Choroid plexus epithelial cell (primary cell): ENCODE results near the gene GPR75.

ENCODE experiments used
- DNase-seq: peaks from one replicate; pipeline ENCODE4 v3.0.0-alpha.2; 2010; ENCODE audit warnings: low read depth
- H3K4me3 ChIP-seq: 2 replicates; pipeline ENCODE4 v1.5.1; 2011; ENCODE audit warnings: low read depth, mild to moderate bottlenecking, control low read depth, low read length, moderate library complexity
- TF ChIP-seq, protein P1 (sequence below): conservative IDR thresholded peaks from 2 replicates; pipeline ENCODE4 v1.5.1; 2011; ENCODE audit warnings: low read depth, mild to moderate bottlenecking, control low read depth, inconsistent platforms, low read length, moderate library complexity

The GPR75 gene

DNA sequence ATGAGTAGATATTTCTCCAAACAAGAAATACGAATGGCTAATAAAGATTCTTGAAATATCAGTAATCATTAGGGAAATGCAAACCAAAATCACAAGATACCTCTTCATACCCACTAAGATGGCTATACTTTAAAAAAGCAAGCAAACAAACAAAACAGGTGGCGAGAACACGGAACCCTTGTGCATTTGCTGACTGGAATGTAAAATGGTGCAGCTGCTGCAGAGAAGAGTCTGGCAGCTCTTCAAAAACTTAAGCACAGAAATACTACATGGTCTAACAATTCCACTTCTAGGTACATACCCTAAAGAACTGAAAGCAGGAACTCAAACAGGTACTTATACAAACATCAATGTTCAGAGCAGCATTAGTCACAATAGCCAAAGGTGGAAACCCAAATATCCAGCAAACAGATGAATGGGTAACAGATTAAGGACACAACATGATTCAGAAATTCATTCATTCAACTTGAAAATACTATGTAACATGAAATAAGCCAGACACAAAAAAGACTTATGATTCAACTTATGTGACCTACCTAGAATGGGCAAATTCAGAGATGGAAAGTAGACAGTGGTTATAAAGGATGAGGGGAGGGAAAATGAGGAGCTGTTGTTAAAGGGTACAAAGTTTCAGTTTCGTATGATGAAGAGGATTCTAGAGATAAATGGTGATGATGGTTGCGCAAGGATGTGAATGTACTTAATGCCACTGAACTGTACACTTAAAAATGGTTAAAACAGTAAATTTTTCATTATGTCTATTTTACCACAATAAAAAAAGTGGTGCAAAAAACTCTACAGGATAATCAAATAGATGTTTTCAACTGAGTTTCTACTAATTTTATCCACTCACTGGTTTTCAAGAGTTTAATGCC lies 26.9 kb upstream of the GPR75 start:
- no peak for DNase-seq
- no peak overlapping the region for H3K4me3 ChIP-seq
- TF ChIP-seq, protein P1, sequence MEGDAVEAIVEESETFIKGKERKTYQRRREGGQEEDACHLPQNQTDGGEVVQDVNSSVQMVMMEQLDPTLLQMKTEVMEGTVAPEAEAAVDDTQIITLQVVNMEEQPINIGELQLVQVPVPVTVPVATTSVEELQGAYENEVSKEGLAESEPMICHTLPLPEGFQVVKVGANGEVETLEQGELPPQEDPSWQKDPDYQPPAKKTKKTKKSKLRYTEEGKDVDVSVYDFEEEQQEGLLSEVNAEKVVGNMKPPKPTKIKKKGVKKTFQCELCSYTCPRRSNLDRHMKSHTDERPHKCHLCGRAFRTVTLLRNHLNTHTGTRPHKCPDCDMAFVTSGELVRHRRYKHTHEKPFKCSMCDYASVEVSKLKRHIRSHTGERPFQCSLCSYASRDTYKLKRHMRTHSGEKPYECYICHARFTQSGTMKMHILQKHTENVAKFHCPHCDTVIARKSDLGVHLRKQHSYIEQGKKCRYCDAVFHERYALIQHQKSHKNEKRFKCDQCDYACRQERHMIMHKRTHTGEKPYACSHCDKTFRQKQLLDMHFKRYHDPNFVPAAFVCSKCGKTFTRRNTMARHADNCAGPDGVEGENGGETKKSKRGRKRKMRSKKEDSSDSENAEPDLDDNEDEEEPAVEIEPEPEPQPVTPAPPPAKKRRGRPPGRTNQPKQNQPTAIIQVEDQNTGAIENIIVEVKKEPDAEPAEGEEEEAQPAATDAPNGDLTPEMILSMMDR: no peak

DNA sequence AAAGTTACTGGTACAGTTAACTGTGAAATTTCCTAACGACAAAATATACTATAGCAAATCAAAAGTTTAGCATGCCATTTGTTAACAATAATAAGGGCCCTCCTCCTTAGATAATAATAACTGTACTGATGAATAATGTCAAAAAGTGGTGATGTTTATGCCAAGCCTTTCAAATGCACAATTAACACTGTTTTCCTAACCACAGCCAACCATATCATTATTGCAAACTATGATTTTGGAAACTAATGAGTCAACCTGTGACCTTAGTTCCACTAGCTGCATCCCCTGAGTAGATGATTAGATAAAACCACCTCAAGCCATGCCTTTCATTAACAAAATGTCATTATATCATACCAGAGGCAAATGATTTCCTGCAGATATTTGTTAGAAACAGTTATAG lies 25.1 kb upstream of the GPR75 start:
- TF ChIP-seq, protein P1: no peak
- DNase-seq: no peak
- no peak overlapping the region for H3K4me3 ChIP-seq

DNA sequence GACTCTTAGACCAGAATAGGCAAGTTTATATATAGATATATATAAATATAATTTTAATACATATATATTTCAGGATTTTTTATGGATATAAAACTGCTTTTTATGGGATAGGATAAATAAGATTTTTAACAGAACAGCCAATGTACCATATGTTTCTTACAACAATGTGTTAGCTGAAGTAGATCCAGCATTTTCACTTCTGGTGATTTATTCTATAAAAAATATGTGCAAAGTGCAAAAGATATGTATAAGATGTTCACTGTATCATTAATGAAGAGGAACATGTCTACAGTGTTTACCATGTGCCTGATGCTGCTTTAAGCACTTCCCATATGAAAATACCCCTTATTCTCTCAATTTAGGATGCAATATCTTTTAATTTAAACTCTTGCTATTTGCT lies 22.2 kb upstream of the GPR75 start:
- TF ChIP-seq, protein P1: no peak
- DNase-seq: no peak
- H3K4me3 ChIP-seq: no peak overlapping the region

DNA sequence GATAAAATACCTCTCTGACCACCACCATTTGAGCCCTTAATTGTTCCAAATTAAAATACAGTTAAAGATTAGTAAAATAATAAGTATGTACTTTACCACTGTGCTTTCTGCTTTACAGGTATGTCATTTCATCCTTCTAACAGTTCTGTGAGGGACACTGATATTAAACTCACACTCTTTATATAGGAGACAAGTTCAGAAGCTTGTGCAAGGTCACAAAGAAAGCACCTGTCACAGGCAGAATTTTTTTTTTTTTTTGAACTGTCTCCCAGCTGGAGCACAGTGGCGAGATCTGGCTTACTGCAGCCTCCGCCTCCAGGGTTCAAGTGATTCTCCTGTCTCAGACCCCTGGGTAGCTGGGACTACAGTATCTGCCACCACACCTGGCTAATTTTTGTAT lies 21.6 kb upstream of the GPR75 start:
- TF ChIP-seq, protein P1: no peak
- no peak overlapping the region for H3K4me3 ChIP-seq
- DNase-seq: no peak

DNA sequence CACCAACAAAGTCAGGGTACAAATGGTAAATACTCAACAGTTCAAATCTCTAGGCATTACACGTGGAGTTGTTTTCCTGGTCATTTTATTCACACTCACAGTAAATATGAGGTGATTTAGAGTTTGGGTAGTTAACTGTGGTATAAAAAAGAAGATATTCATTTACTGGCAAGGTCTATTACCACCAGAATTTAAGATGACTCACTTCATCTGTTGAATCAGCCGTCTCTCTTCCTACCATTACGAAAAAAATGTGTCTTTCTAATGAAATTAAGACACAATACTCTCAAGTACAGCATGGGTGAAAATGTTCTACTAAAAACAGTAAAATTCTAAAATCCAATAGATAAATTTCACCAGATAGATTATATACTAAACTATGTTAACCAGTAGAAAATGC lies 21.0 kb upstream of the GPR75 start:
- TF ChIP-seq, protein P1: no peak
- peak; percentile 71 for DNase-seq
- H3K4me3 ChIP-seq: no peak overlapping the region

DNA sequence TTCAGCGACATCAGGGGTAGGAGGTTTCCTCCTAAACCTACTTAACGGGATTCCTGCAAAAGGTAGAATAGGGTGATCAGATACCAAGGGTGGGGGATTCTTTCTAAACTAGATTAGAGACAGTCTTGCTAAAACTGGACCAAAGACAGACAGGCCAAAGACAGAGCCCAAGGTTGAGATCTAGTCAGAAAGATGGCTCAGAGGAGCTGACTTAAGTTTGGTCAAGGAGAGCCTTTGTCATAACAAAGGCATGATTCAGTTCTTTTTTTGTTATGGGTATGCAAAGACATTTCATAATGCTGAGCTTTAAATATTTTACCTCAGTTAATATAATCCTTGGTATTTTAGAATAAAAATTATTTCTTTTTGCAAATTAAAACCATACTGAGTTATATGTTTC lies 17.8 kb upstream of the GPR75 start:
- no peak overlapping the region for H3K4me3 ChIP-seq
- TF ChIP-seq, protein P1: no peak
- peak; percentile 19 for DNase-seq

DNA sequence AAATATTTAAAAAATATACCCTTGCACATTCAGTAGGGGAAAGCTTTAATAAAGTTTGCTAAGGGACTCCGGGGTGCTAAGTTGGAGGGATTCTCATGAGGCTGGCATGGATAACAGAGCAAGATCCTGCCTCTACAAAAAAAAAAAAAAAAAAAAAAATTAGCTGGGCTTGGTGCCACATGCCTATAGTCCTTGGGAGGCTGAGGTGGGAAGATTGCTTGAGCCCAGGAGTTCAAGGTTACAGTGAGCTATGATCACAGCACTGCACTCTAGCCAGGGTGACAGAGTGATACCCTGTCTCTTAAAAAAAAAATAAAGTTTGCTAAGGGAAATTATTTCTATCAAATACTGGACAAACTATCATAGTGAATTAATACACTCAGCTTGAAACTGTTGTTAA lies 17.3 kb upstream of the GPR75 start:
- TF ChIP-seq, protein P1: no peak
- no peak overlapping the region for H3K4me3 ChIP-seq
- DNase-seq: no peak
